HG02852 (cell line): ENCODE measurements around the gene NRSN1.
"Not testable (repeated sequence)": the region's sequence is repeated elsewhere in the genome, so short reads cannot be mapped to it uniquely, and the experiment has no call there.

Source experiments
- ATAC-seq: cut with Tn5 transposase; IDR thresholded peaks from one replicate; pipeline ENCODE4 v1.9.1; 2021; ENCODE audit warnings: mild to moderate bottlenecking, moderate library complexity; ENCODE audit not compliant: unreplicated experiment

The NRSN1 gene

DNA sequence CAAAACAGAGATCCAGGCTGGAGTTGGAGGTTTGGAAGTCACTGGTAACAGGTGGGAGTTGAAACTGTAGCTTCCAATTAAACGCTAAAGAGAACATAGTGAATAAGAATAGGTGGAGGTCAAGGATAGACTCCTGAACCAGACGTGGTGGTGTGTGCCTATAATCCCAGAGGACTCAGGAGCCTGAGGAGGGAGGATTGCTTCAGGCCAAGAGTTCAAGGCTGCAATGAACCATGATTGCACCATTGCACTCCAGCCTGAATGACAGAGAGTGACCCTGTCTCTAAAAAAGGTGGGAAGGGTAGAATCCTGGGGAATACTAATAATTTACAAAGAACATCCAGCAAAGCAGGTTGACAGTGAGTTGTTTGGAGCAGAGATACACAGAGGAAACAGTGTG, 13.6 kb downstream of the NRSN1 start:
- no peak for ATAC-seq

DNA sequence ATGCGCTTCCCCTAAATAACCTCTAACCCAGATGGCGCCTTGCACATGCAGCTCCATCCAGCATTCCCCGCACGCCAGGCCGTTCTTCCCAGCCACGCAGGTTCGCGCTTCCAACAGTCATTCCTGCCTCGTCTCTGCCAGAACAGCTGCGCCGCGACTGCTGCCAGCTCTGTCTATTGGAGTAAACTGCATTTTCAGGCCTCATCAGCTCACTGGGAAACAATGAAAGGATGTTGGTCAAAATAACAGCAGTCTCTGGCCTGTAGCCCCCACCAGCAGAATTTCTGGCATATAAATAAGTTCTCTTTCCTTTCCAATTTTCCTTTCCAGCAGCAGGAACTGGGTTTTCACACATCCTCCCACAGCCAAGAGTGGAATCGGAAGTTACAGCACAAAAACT, 14.6 kb downstream of the NRSN1 start:
- ATAC-seq: no peak

DNA sequence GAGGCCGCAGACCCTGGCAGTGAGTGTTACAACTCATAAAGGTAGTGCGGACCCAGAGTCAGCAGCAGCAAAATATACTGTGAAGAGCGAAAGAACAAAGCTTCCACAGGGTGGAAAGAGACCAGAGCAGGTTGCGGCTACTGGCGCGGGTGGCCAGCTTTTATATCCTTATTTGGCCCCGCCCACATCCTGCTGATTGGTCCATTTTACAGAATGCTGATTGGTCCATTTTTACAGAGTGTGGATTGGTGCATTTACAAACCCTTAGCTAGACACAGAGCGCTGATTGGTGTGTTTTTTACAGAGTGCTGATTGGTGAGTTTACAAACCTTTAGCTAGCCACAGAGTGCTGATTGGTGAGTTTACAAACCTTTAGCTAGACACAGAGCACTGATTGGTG, 16.7 kb downstream of the NRSN1 start:
- not testable (repeated sequence) for ATAC-seq

DNA sequence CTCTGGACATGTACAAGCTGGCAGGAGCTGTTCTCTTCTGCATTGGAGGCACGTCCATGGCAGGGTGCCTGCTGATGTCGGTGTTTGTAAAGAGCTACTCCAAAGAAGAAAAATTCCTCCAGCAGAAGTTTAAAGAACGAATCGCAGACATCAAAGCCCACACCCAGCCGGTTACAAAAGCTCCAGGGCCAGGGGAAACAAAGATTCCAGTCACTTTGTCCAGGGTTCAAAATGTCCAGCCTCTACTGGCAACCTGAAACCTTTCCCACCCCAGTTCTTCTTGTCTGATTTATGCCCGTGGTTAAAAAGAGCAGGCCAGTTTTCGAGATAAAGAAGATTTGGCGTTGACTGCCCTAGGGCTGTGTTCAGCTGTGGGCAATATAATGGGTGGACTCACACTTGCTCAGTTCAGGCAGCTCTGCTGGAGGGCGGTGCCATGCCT, 19.7 kb downstream of the NRSN1 start:
- ATAC-seq: no peak

DNA sequence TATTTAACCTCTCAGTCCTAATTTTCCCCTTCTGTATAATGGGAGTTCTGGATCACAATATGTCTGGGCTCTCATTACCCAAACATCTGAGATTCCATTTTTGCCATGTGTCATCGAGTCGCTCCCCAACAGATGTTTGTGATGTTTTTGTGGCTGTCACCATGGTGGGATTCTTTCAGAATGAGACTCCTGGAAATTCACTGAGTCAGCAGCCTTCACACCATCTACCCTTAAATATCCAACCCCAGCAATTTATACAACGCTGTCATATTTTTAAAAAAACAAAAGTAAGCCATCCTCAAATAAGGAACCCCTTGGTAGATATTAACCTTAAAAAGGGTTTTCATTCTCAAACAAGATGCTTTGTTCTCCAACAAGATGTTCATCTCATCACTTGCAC, 20.9 kb downstream of the NRSN1 start:
- no peak for ATAC-seq

DNA sequence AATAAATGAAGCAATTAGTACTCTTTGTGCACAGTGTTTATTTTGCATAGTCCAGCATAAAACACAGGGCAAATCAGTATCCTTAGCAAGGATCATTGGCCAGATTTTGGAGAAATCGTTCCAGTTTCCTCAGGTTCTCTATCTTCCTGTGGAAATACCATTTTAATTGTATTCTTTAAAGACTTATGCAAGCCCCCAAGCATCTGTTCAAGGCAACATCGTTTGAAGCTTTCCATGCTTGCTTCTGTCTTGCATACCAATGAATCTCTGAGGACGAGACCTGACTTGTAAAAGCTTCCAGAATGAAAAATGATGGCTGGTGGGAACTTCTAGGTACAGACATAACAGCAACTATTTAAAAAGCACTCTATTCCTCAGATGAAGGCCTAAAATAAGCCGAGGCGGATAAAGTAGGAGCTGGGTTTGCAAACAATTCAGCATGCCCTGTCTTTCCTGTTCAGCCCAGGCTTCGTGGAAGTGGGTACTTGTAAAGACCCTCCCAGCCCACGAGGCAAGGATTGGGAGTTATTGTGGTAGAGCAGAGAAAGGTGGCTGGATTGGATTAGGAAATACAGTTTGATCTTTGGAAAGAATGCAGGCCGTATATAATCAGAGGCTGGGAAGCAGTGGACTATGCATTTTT, 21.6 kb downstream of the NRSN1 start:
- ATAC-seq: no peak

DNA sequence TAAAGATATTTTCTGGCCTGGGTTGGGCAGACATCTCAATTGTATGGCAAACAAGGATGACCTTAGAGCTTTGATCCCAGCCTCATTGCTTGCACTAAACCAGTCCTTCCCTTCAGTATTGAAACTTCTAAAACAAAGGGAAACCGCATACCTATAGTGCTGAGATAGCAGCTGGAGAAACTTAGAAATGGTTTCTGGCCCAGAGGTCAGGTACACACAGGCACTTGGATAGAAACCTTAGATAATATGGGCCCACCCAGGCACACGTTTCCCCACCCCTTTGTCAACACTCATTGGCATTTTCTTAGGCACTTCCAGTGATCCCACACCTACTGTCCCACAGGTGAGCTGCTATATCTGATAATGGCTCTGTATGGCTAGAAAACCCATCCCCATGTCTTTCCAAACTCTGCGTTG, 22.1 kb downstream of the NRSN1 start:
- ATAC-seq: no peak

DNA sequence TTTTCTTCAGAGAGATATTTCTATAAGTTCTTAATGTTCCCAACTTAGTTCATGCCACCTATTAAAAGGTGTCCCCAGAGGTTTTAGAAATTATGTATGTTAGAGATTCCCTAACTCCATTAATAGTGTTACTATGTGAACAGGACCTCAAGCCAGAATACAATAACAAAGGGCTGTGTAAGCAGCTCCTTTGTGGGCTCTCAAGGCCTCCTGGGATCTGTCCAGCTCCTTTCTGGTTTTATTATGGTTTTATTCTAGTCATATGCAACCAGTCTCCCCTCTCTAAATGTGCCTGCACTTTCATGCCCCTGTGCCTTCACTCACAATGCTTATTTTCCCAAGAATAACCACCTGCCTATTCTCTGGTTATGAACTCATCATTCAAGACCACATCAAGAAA, 22.7 kb downstream of the NRSN1 start:
- no peak for ATAC-seq

DNA sequence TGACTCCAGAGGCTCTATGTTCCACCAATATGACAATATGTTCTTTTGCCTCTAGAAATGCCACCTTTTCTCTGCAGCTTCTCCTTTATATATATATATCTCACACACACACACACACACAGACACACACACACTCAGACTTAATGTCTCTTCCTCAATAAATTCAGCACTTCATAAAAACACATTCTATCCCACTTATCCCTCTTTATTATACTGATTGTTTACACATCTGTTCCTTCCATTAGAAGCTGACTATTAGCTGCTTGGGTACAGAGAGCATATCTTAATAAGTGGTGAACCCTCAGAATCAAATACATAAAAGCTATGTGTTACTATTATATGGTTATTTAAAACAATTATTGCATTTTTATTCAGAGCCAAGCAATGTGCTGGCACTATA, 23.3 kb downstream of the NRSN1 start:
- no peak for ATAC-seq

DNA sequence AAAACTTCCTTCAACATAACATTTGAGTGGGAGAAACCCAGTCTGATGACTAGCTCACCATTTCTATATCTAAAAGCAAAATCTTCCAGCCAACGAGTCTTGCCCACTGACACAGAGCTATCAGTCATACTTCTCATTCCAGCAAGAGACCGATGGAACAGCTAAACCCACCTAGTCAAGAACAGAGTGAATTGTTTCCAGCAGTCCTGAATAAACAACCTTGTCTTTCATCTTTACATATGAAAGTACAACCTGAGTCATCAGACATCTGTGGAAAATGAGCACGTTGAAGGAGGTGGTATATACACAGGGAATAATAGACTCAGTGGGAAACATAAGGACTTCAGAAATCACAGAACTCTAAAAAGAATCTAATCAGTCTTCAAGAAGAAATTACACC, 23.8 kb downstream of the NRSN1 start:
- ATAC-seq: no peak

DNA sequence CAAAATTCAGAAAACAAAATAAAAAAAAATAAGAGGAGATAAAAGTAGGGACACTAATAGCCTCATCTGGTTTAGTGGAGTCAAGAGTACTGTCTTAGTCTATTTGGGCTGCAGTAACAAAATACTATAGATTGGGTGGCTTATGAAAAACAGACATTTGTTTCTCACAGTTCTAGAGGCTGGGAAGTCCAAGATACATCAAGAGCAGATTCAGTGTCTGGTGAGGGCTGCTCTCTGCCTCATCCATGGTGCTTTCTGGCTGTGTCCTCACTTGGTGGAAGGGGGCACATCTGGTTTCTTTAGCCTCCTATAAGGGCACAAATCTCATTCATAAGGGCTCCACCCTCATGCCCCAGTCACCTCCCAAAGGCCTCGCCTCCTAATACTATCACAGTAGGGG, 26.0 kb downstream of the NRSN1 start:
- no peak for ATAC-seq

DNA sequence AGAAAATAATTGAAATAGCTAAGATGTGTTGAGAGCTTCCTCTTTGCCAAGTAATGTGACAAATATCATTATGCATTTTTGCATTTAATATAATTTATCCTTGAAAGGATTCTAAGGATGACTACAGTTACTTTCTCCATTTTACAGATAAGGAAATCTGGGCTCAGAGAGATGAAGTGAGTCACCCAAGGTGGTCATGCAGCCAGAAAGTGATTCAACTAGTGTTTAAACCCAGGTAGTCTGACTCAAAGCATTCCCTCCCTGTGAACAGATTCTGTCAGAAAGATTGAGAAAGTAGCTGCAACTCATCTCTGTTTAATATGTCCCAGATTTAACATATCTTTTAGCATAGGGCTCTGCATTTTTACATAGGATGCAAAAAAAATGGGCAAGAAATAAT, 28.1 kb downstream of the NRSN1 start:
- no peak for ATAC-seq

DNA sequence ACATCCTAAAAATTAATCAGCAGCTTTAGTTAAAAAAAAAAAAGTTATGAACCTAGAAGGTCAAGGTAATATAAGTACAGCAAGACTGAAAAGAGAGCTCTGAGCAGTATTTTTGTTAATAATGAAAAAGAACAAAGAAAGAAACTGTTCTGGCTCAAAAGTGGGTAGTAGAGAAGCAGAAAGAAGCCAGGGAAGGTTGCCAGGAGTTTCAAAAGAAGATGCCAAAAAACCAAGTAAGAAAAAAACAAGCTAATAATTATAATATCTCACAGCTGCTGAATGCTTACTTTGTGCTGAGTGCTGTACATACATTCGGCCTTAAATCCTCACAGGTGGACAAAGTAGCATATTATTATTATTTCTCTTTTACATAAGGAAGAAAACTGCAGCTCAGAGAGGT, 31.9 kb downstream of the NRSN1 start:
- no peak for ATAC-seq

DNA sequence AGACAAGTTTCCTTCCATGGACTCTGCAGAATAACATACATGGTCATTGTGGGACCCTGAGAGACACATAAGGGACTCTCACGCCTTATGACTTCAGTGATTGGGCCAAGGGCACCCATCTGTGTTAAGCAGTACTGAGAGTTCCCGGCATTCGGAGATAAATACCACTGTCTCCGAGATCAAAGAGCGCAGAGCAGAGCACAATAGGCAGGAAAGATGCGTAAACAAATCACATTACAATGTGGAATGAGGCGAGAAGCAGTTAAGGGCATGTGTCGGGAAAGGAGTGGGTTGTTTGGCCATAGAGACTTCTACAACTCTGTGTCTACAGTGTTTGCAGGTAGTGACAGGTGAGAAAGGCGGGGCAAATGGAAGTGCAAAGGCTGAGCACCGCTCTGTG, 57.6 kb downstream of the NRSN1 start:
- ATAC-seq: no peak

DNA sequence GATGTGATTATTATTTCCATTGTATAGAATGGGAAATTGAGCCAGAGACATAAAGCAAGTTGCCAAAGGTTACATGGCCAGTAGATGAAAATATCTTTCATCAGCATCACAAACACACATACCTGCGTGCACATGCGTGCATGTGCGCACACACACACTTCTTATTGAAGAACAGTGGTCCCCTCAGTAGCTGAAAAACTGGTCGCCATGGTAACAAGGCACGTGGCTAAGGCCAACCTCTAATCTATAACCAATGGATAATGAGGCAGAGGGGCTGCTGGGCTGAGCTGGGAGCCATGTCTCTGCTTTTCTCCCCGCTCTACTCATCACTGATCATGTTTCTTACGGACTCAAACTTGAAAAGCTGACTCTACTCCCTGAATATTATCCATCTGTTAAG, 60.3 kb downstream of the NRSN1 start:
- no peak for ATAC-seq

DNA sequence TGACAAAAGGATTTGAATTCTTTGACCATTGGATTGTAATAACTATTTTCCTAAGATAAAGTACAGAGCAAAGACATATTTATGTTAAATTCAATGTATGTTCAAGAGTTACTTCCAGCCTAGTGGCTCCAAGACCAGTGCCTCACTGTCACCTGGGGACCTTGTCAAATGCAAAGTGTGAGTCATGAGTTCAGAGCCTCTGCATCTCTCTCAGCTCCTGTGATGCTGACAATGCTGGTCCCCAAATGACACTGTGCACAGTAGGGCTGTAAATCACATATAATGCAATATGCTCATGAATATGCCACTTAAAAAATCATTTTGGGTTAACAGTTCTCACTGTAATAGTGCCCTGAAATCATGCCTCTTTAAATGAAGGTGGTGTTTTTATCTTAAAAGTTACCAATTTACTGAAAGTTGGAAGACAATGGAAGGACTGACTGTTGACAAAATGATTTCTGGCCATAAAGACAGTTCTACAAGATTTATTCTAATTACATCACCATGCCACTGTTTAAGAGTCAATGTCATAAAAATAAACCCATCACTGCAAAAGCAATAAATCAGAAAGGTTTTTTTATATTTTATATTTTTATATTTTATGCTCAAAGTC, 62.1 kb downstream of the NRSN1 start:
- ATAC-seq: no peak

DNA sequence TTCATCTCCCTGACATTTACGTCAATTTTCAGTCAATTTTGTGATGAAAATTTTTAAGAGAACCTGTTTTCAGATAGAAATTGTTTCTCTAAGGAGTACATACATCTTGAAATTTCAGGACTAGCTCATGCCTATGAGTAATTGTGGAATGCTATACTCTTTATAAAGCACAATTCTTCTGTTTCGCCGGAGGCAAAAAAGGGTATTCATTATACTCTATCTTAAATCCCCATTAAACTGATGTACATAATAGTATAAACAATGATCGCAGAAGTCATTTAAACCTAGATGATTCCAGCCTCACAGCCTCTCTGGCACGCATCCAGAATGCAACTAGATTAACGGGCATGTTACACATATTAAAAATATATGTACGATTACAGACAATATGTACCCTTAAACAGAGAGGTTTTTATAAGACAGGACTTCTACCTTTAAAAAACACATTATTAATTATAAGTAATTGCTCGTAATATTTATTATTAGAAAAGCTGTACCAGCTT, 62.6 kb downstream of the NRSN1 start:
- ATAC-seq: no peak

DNA sequence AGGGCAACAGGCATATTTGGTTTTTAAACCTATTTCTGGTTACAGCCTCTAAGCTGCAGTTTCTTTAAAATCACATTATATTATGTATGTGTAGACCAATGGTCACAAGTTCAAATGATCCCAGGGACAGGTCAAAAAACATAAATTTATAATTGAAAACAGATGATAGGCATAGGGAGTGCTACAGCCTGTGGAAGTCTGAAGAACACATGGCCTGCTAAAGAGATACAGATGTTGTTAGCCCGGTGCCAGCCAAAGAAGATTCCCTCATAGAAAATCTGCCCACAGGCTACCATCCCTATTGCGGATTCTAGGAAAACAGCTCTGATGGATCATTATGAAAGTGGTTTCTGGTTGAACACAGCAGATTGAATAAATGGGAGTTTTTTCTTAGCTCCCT, 65.3 kb downstream of the NRSN1 start:
- no peak for ATAC-seq

DNA sequence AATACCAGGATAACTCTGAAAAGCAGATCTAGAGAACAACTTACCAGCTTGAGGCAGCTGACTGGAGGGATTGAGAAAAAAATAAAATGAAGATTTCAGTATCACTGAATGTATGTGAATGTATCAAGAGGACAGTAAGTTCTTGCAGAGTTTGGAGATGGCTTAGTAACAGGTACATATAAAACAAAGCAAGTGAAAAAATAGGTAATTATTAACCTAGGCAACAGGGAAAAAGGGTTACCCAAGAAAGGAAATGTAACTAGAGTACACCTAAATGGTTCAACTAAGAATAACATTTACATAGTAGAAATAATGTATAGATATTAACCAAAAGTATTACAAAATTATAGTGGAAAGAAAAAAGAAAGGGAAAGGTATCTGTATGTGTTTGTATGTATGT, 67.3 kb downstream of the NRSN1 start:
- ATAC-seq: no peak

DNA sequence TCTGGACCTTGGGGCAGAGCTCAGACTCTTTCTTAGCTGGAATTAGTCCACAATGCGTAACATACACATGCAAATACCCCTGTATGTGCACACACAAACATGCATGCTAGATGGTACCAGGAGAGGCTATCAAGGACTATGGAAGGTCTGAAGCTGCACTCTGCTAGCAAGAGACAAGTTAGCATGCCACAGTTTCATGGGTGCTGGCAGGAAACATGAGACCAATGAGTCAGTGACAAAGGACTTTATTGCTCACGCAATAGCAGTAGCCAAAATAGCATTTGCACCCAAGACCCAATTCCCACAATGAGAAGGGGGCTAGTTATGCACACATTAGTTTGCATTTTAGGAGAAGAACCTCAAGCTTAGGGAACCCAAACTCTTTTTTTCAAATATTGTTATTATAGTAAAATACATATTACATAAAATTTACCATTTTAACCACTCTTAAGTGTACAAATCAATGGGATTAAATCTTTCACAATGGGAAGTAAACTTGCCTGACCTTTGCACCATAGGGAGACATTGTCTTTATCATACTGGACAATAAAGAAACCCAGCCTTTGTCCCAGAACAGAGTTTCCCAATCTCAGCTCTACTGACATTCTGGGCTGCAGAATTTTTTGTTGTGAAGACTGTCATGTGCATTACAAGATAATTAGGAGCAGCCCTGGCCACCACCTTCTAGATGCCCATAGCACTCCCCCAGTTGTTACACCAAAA, 69.1 kb downstream of the NRSN1 start:
- no peak for ATAC-seq

DNA sequence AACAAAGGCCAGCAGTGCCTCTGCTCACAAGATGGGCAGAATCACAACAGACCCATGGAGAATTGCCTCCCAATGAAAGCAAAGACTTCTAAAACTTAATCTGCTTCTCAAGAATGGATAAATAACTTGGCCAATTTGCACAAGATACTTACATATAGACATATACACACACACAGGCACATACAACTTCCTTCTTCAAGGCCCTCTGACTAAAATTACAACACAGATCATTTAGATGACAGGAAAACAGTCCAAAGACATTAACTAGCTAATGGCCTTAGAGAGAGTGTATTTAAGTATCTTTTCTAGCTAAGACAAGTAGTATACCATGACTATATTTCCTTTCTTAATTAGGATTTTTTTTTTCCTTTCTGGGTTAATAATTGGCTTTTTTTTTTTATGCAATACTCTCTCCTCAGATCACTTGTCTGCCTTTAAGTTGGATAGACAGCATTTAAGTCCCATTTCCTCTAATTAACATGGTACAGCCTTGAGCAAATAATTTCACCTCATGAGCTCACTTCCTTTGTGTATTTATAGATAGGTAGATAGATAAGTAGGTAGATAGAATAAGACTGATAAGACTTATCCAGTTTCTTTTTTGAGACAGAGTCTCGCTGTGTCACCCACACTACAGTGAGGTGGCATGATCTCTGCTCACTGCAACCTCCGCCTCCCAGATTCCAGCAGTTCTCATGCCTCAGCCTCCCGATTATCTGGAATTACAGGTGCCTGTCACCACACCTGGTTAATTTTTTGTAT, 70.0 kb downstream of the NRSN1 start:
- ATAC-seq: no peak
